Nephron progenitor cell (in vitro differentiated cells): ENCODE results near the gene TSPEAR.

ENCODE experiments used
- DNase-seq: peaks from one replicate; pipeline ENCODE4 v3.0.0; 2021
- H3K27ac Mint-ChIP-seq: 2 replicates; pipeline ENCODE4 v1.8.0; 2021; ENCODE audit warnings: mild to moderate bottlenecking, moderate library complexity, mixed read lengths
- H3K27me3 Mint-ChIP-seq: 2 replicates; pipeline ENCODE4 v1.8.0; 2021; ENCODE audit warnings: mild to moderate bottlenecking, low read depth, mixed read lengths; ENCODE audit not compliant: poor library complexity
- H3K36me3 Mint-ChIP-seq: 2 replicates; pipeline ENCODE4 v1.8.0; 2021; ENCODE audit warnings: low read depth, mixed read lengths
- H3K4me1 Mint-ChIP-seq: 2 replicates; pipeline ENCODE4 v1.8.0; 2021; ENCODE audit warnings: mixed read lengths
- H3K4me3 Mint-ChIP-seq: 2 replicates; pipeline ENCODE4 v1.8.0; 2021; ENCODE audit warnings: mild to moderate bottlenecking, moderate library complexity, mixed read lengths
- H3K9me3 Mint-ChIP-seq: 2 replicates; pipeline ENCODE4 v1.8.0; 2021; ENCODE audit warnings: mild to moderate bottlenecking, moderate library complexity, mixed read lengths
- CTCF ChIP-seq: fragments of 200-600 bp; sonication (generic); IDR thresholded peaks from 2 replicates; pipeline ENCODE4 v1.5.0; 2021; ENCODE audit warnings: antibody characterized with exemption

The TSPEAR gene

DNA sequence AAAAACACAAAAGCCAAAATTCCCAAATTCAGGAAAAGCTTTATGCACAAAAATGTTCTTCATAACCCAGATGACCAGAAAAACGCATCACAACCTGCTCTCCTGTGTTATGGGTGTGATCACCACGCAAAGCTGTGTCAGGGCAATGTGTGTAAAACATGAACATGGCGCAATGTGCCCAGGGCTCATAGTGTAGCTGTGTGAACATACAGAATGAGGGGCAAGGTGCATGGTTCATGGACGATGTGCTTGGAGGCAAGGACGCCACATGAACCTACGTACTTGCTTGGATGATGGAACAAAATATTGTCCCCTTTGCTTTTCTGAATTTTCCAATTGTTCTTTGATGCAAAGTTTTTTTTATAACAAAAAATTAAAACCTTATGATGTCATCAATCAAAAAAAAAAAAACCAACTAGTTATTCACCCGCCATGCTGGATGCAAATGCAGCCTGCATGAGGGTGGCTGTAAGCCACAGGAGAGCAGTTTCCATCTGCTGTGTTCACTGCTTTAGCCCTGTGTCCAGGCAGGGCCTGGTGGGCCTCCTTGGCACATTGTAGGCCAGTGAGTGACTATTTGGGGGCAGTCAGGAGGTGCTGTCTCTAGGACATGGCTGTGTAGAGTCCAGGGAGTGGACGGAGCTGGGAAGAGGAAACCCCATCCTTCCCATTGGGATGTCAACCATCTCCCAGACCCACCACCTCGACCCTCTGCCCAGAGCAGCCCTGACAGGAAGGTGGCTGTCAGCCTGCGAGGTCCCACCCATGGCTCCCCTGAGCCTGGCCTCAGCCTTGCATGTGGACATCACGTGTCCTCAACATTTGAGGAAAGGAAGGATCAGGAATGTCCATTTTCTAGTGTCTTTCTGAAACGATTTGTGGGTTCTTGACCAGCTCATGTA, 185.0 kb downstream of the TSPEAR start:
- no peak for TF ChIP-seq CTCF
- no peak overlapping the region for H3K27ac Mint-ChIP-seq
- no peaks in the 10 kb centered on the region for H3K9me3 Mint-ChIP-seq
- H3K4me3 Mint-ChIP-seq, result no peak overlapping the region
- no peaks in the 10 kb centered on the region for H3K36me3 Mint-ChIP-seq
- no peaks in the 10 kb centered on the region for H3K4me1 Mint-ChIP-seq
- DNase-seq, result no peak
- peaks cover 6% of the 10 kb centered on the region for H3K27me3 Mint-ChIP-seq

- DNase-seq, result no peak
- Mint-ChIP-seq H3K4me3 (no peak overlapping the region), H3K9me3 (no peaks in the 10 kb centered on the region), H3K4me1 (no peaks in the 10 kb centered on the region), H3K36me3 (no peaks in the 10 kb centered on the region), H3K27ac (no peak overlapping the region), H3K27me3 (peaks cover 6% of the 10 kb centered on the region)
- TF ChIP-seq CTCF, result no peak
Measured at GRCh38 chr21:44525391-44526095, 185.8 kb downstream of the TSPEAR start.

DNA sequence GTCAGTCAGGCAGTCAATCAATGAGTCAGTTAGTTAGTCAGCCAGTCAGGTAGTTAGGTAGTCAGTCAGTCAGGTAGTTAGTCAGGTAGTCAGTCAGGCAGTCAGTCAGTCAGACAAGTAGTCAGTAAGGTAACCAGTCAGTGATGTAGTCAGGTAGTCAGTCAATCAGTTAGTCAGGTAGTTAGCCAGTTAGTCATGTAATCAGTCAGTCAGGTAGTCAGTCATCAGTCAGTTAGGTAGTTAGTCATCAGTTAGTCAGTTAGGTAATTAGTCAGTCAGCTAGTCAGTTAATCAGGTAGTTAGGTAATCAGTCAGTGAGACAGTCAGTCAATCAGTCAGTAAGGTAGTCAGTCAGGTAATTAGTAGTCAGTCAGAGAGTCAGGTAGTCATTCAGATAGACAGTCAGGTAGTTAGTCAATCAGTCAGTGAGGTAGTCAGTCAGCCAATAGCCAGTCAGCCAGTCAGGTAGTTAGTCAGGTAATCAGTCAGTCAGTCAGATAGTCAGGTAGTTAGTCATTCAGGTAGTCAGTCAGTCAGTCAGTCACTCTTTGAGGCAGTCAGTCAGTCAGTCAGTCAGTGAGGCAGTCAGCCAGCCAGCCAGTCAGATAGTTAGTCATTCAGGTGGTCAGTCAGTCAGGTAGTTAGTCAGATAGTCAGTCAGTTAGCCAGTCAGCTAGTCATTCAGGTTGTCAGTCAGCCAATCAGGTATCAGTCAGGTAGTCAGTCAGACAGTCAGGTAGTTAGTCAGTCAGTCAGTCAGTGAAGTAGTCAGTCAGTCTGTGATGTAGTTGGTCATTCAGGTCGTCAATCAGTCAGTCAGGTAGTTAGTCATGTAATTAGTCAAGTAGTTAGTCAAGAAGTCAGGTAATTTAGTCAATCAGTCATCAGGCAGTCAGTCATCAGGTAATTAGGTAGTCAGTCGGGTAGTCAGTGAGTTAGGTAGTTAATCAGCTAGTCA, 186.7 kb downstream of the TSPEAR start:
- Mint-ChIP-seq H3K36me3 (peaks cover 3% of the 10 kb centered on the region), H3K27ac (no peak overlapping the region), H3K4me3 (no peak overlapping the region), H3K4me1 (peaks cover 4% of the 10 kb centered on the region), H3K9me3 (no peaks in the 10 kb centered on the region), H3K27me3 (peaks cover 5% of the 10 kb centered on the region)
- no peak for TF ChIP-seq CTCF
- no peak for DNase-seq

DNA sequence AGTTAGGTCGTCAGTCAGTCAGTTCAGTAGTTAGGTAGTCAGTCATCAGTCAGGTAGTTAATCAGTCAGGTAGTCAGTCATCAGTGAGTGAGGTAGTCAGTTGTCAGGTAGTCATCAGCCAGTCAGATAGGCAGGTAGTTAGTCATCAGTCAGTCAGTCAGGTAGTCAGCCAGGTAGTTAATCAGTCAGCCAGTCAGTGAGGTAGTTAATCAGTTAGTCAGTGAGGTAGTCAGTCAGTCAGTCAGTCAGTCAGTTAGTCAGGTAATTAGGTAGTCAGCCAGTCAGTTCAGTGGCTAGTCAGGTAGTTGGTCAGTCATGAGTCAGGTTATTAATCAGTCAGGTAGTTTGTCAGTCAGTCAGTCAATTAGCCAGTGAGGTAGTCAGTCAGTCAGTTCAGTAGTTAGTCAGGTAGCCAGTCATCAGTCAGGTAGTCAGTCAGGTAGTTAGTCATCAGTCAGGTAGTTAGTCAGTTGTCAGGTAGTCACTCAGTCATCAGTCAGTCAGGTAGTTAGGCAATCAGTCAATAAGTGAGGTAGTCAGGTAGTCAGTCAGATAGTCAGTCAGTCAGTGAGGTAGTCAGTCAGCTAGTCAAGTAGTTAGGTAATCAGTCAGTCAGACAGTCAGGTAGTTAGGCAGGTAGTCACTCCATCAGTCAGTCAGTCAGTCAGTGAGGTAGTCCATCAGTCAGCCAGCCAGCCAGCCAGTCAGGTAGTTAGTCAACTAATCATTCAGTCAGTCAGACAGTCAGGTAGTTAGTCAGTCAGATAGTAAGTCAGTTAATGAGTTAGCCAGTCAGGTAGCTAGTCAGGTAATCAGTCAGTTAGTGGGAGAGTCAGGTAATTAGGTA, 187.6 kb downstream of the TSPEAR start:
- no peaks in the 10 kb centered on the region for H3K9me3 Mint-ChIP-seq
- H3K4me1 Mint-ChIP-seq, result peaks cover 4% of the 10 kb centered on the region
- no peak for TF ChIP-seq CTCF
- H3K27me3 Mint-ChIP-seq, result peaks cover 9% of the 10 kb centered on the region
- H3K27ac Mint-ChIP-seq, result no peak overlapping the region
- no peak for DNase-seq
- no peak overlapping the region for H3K4me3 Mint-ChIP-seq
- peaks cover 4% of the 10 kb centered on the region for H3K36me3 Mint-ChIP-seq

GRCh38 chr21:44522753-44523204, 188.6 kb downstream of the TSPEAR start:
- Mint-ChIP-seq H3K9me3 (no peaks in the 10 kb centered on the region), H3K27me3 (peaks cover 9% of the 10 kb centered on the region), H3K36me3 (peaks cover 4% of the 10 kb centered on the region), H3K27ac (no peak overlapping the region), H3K4me3 (no peak overlapping the region), H3K4me1 (peaks cover 14% of the 10 kb centered on the region)
- no peak for DNase-seq
- TF ChIP-seq CTCF, result no peak
